ENCODE data around the gene CDC45.

GRCh38 chr22:19453718-19454117, 26.0 kb upstream of the CDC45 start:
- TF ChIP-seq CTCF (IDR thresholded peaks at IDR 0.05; ENCODE audit: low read depth, low read length, poor library complexity, severe bottlenecking) (no peak), EZH2phosphoT487 (IDR thresholded peaks at IDR 0.05; ENCODE audit: borderline replicate concordance, low read length) (no peak)
